GM12892 (cell line): ENCODE data around the gene ZNF594.
"Not testable (repeated sequence)": the region's sequence is repeated elsewhere in the genome, so short reads cannot be mapped to it uniquely, and the experiment has no call there.

Source experiments
- DNase-seq: peaks from one replicate; pipeline ENCODE4 v3.0.0; 2011; ENCODE audit not compliant: insufficient read length
- FAIRE-seq: peaks from 2 replicates; lab custom pipeline; 2011; peaks lifted over from hg19 to GRCh38; lab: Jason Lieb, UNC
- POLR2A ChIP-seq: IDR thresholded peaks from 2 replicates; pipeline ENCODE4 v1.6.1; 2011; ENCODE audit warnings: low read depth, low read length, control low read depth
- POLR2AphosphoS5 ChIP-seq: IDR thresholded peaks from 2 replicates; pipeline ENCODE4 v1.6.1; 2011; ENCODE audit warnings: low read depth, low read length, control low read depth
- TAF1 ChIP-seq: IDR thresholded peaks from 2 replicates; pipeline ENCODE4 v1.6.1; 2011; ENCODE audit warnings: low read depth, mild to moderate bottlenecking, control low read depth, low read length, borderline replicate concordance

The ZNF594 gene

DNA sequence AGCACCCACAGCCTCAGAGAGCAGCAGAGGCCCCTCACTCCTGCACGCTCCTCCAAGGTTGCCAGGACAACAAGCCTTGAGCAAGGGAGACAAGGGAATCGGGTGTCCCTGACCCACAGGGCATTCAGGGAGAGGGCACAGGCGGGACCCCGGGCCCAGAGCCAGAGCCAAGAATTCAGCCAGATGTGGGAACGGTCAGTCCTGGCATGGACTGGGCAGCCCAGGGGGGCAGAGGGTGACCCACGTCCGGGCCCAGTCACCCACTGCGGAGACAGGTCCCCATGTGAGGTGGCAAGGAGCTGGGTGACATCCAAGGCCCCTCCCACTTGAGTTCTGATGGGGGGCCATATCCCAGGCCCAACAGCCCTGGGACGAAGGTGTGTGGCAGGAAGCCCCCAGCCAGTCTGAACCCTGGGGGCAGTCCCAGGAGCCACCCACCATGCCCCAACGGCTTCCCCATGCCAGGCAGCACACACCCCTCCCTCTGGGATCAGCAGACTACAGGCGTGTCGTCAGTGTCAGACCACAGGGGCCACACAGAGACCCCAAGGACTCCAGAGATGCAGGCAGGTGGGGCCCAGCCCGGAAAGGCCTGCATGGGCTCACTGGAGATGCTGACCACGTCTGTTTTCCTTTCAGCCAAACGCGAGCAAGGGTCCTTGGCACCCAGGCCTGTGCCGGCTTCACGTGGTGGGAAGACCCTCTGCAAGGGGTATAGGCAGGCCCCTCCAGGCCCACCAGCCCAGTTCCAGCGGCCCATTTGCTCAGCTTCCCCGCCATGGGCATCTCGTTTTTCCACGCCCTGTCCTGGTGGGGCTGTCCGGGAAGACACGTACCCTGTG lies 52.8 kb downstream of the ZNF594 start:
- TF ChIP-seq POLR2A (no peak), TAF1 (no peak), POLR2AphosphoS5 (no peak)
- DNase-seq (no peak), FAIRE-seq (no peak)

DNA sequence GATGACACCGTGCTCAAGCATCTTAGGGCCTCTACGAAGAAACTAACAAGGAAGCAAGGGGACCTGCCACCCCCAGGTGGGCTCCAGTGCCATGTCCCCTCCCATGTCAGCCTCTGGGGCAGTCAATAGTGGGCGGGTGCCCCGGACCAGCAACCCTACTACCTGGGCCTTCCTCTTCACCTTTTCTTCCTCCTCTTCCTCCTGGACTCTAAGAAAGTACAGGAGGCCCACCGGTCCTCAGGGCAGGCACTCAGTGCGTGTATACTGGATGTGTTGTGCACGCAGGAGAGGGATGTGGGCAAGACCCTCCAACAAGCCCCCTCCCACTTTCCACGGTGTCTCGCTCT lies 53.5 kb downstream of the ZNF594 start:
- not testable (repeated sequence) for DNase-seq, FAIRE-seq

GRCh38 chr17:5137511-5138197 lies 54.0 kb downstream of the ZNF594 start:
- DNase-seq, FAIRE-seq: not testable (repeated sequence)

GRCh38 chr17:5136580-5137412 lies 54.9 kb downstream of the ZNF594 start:
- DNase-seq, FAIRE-seq: not testable (repeated sequence)

- TF ChIP-seq POLR2AphosphoS5 (no peak), POLR2A (no peak), TAF1 (no peak)
- FAIRE-seq: no peak
Observed at GRCh38 chr17:5135726-5136579, 55.7 kb downstream of the ZNF594 start.

DNA sequence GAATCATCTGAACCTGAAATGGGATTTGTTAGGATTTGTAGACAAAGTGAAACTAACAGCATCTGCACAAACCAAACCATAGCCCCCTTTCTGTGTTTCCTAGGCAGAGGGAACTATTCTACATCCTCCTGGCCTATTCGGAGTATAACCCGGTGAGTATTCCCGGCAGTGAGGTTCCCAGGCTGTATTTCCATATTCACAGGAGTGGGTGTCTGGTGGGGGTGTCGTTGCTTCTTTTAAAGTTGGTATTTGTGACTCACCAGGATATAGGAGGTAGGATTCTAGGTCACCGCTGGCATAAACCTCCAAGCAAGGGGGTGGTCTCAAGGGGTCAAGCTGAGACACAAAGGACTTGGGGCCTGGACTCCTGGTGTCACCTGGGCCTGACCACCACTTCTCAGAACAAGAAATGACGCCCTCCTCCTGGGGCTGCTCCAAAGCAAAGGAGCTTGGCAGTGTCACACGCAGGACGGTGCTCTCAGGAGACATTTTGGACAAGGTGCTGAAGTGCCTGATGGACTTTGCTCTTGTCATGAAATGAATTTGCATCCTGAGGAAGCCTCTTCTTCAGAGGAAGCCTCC lies 56.4 kb downstream of the ZNF594 start:
- FAIRE-seq, DNase-seq: not testable (repeated sequence)

More at GRCh38 chr17:5135726-5136579, 55.7 kb downstream of the ZNF594 start:
- DNase-seq: no peak

GRCh38 chr17:5134571-5134970 lies 57.1 kb downstream of the ZNF594 start:
- FAIRE-seq: not testable (repeated sequence)

DNA sequence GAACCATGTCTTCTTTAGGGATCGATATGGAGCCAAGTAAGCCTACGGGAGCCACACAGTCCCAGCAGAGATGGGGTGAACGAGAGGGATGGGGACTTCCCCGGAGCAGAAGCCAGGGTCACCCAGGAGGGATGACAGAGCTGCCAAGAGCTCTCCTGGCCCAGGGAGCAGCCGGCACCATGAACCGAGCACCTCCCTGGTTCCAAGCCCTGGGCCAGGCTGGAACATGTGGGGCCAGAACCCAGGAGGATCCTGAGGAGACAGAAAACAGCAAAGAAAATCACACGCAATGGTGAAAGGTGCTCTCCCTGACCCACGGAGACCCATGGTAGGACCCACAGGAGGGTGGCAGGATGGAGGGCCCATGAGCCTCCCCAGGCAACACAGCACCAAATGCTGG lies 57.7 kb downstream of the ZNF594 start:
- not testable (repeated sequence) for DNase-seq, FAIRE-seq

More at GRCh38 chr17:5134571-5134970, 57.1 kb downstream of the ZNF594 start:
- not testable (repeated sequence) for DNase-seq

DNA sequence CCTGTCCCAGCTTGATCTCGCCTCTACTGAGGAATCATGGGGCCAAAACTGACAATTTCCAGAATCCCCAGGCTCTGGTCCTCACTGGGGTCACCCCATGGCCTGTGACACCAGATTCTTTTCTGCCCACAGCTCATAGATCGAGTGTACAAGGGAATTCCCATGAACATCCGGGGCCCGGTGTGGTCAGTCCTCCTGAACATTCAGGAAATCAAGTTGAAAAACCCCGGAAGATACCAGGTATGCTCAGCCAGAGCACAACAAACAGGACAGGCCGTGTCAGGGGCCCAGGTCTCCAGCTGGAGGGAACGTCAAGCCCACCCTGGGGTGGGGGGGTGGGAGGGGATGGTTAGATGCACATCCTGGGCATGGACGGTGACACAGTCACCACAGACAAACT lies 58.4 kb downstream of the ZNF594 start:
- no peak for FAIRE-seq
- DNase-seq: no peak
- TF ChIP-seq TAF1 (no peak), POLR2A (no peak), POLR2AphosphoS5 (no peak)

- not testable (repeated sequence) for DNase-seq, FAIRE-seq
Observed at GRCh38 chr17:5132503-5133225, 59.0 kb downstream of the ZNF594 start.

- not testable (repeated sequence) for FAIRE-seq, DNase-seq
Observed at GRCh38 chr17:5131799-5132502, 59.7 kb downstream of the ZNF594 start.
